SK-N-SH (cell line): ENCODE measurements around the gene DCAF4L1. TPM values are rescaled to one million over a fixed set of nuclear protein-coding genes. Genes with fewer than 3 reads are reported as not detected.

ENCODE experiments used
- CTCF ChIA-PET: fragments of 300-600, 350-600 bp; formaldehyde crosslinking; extraction: SDS; loops from one replicate; lab custom pipeline; 2021; lab: Yijun Ruan, JAX
- POLR2A ChIA-PET: fragments of 350-600 bp; sonication (Branson Sonifier 250); formaldehyde crosslinking; extraction: SDS; loops from one replicate; lab custom pipeline; 2020; ENCODE audit warnings: antibody characterized with exemption, inconsistent platforms; lab: Yijun Ruan, JAX
- DNase-seq: peaks from one replicate; pipeline ENCODE4 v3.0.0; 2012
- H2AFZ ChIP-seq: fragments of 200-600 bp; sonication (generic); 2 replicates; pipeline ENCODE4 v1.8.1; 2016; ENCODE audit warnings: antibody characterized with exemption, mild to moderate bottlenecking, low read depth
- H3F3A ChIP-seq: fragments of 200-600 bp; sonication (generic); replicated peaks from 2 replicates; pipeline ENCODE3; 2016; ENCODE audit warnings: antibody characterized with exemption, mild to moderate bottlenecking; ENCODE audit not compliant: insufficient read depth
- H3K27ac ChIP-seq, 2 experiments: fragments of 200-500 bp in 1 of 2; fragments of 200-600 bp in 1 of 2; sonication (Bioruptor generic) in 1 of 2; sonication (generic), shearing (Covaris generic) in 1 of 2; 2 replicates each; pipeline versions ENCODE4 v1.5.1 to v1.6.1; 2014 to 2016; ENCODE audit warnings: low read depth in 2 of 2, inconsistent platforms in 1 of 2, low read length in 1 of 2, mild to moderate bottlenecking in 1 of 2, mixed read lengths in 1 of 2
- H3K27me3 ChIP-seq: fragments of 200-600 bp; sonication (generic), shearing (Covaris generic); 2 replicates; pipeline ENCODE4 v1.6.1; 2016; ENCODE audit warnings: mixed run types; ENCODE audit not compliant: insufficient read depth
- H3K36me3 ChIP-seq, 2 experiments: fragments of 200-500 bp in 1 of 2; fragments of 200-600 bp in 1 of 2; sonication (Bioruptor generic) in 1 of 2; sonication (generic) in 1 of 2; replicated peaks in 1 of 2; 2 replicates each; pipeline versions ENCODE3 to v1.5.1; 2014 to 2016; ENCODE audit warnings: low read length in 1 of 2, mild to moderate bottlenecking in 1 of 2; ENCODE audit not compliant: insufficient read depth in 2 of 2, control insufficient read depth in 1 of 2
- H3K4me1 ChIP-seq, 2 experiments: fragments of 200-500 bp in 1 of 2; fragments of 200-600 bp in 1 of 2; sonication (Bioruptor generic) in 1 of 2; sonication (generic), shearing (Covaris generic) in 1 of 2; 2 replicates each; pipeline versions ENCODE4 v1.5.1 to v1.6.1; 2014 to 2016; ENCODE audit warnings: low read depth in 1 of 2, low read length in 1 of 2, mixed run types in 1 of 2; ENCODE audit not compliant: insufficient read depth in 2 of 2, control insufficient read depth in 1 of 2
- H3K4me2 ChIP-seq: fragments of 200-600 bp; sonication (generic), shearing (Covaris generic); 2 replicates; pipeline ENCODE4 v1.6.1; 2017; ENCODE audit warnings: mixed run types
- H3K4me3 ChIP-seq, 2 experiments: fragments of 200-500 bp in 1 of 2; fragments of 200-600 bp in 1 of 2; sonication (Bioruptor generic) in 1 of 2; sonication (generic), shearing (Covaris generic) in 1 of 2; 2 replicates each; pipeline versions ENCODE4 v1.5.1 to v1.8.1; 2014 to 2016; ENCODE audit warnings: low read depth in 2 of 2, inconsistent platforms in 1 of 2, low read length in 1 of 2, mild to moderate bottlenecking in 1 of 2, mixed read lengths in 1 of 2, moderate library complexity in 1 of 2
- H3K79me2 ChIP-seq: fragments of 200-600 bp; sonication (generic); 2 replicates; pipeline ENCODE4 v1.8.1; 2017; ENCODE audit warnings: mild to moderate bottlenecking; ENCODE audit not compliant: insufficient read depth
- H3K9ac ChIP-seq: fragments of 200-600 bp; sonication (generic); 2 replicates; pipeline ENCODE4 v1.6.1; 2017; ENCODE audit warnings: mixed run types
- H3K9me2 ChIP-seq: fragments of 200-600 bp; sonication (generic); 2 replicates; pipeline ENCODE4 v1.6.1; 2017; ENCODE audit warnings: mixed run types
- H3K9me3 ChIP-seq: fragments of 200-600 bp; sonication (generic); 2 replicates; pipeline ENCODE4 v1.6.1; 2017; ENCODE audit warnings: mixed run types, mild to moderate bottlenecking, moderate library complexity
- H4K20me1 ChIP-seq: fragments of 200-600 bp; sonication (generic); 2 replicates; pipeline ENCODE4 v1.6.1; 2017; ENCODE audit warnings: mild to moderate bottlenecking, mixed run types; ENCODE audit not compliant: insufficient read depth
- ELF1 ChIP-seq: IDR thresholded peaks from 2 replicates; pipeline ENCODE4 v1.4.0; 2012
- EZH2phosphoT487 ChIP-seq: fragments of 200-600 bp; sonication (generic); IDR thresholded peaks from 2 replicates; pipeline ENCODE4 v1.6.1; 2017; ENCODE audit warnings: low read depth, mixed run types, mild to moderate bottlenecking, antibody characterized with exemption, moderate library complexity, borderline replicate concordance
- FOXJ3 ChIP-seq: sonication (generic); formaldehyde crosslinking; IDR thresholded peaks from 2 replicates; pipeline ENCODE4 v1.5.1; 2020; ENCODE audit warnings: mild to moderate bottlenecking, missing genetic modification reagents
- GABPA ChIP-seq: IDR thresholded peaks from 2 replicates; pipeline ENCODE4 v1.4.0; 2012; ENCODE audit warnings: low read depth, mild to moderate bottlenecking
- MEF2A ChIP-seq: IDR thresholded peaks from 2 replicates; pipeline ENCODE4 v1.4.0; 2012; ENCODE audit warnings: low read depth, borderline replicate concordance
- MXI1 ChIP-seq: IDR thresholded peaks from 2 replicates; pipeline ENCODE4 v1.6.1; 2012; ENCODE audit warnings: mild to moderate bottlenecking, low read depth, low read length, improper control_type of control experiment
- NFIC ChIP-seq: IDR thresholded peaks from 2 replicates; pipeline ENCODE4 v1.4.0; 2012; ENCODE audit warnings: borderline replicate concordance
- NRF1 ChIP-seq: IDR thresholded peaks from 2 replicates; pipeline ENCODE4 v1.6.1; 2012; ENCODE audit warnings: low read depth, mild to moderate bottlenecking, low read length
- RFX5 ChIP-seq: IDR thresholded peaks from 2 replicates; pipeline ENCODE4 v1.6.1; 2012; ENCODE audit warnings: mild to moderate bottlenecking, improper control_type of control experiment, low read length
- RXRA ChIP-seq: IDR thresholded peaks from 2 replicates; pipeline ENCODE4 v1.4.0; 2012; ENCODE audit warnings: low read depth, mild to moderate bottlenecking, borderline replicate concordance
- SMC3 ChIP-seq: IDR thresholded peaks from 2 replicates; pipeline ENCODE4 v1.6.1; 2012; ENCODE audit warnings: low read depth, low read length, improper control_type of control experiment
- TAF1 ChIP-seq: IDR thresholded peaks from 2 replicates; pipeline ENCODE4 v1.6.1; 2012; ENCODE audit warnings: low read depth, mild to moderate bottlenecking, low read length, moderate library complexity, borderline replicate concordance
- WGBS: methylation state at CpG from one replicate; pipeline ENCODE4 v1.1.6; 2017; ENCODE audit warnings: low lambda C conversion rate; 5-methylcytosine and 5-hydroxymethylcytosine counted together
- polyA plus RNA-seq, 3 experiments: library from polyadenylated mRNA; depleted of rRNA; stranded (reverse); fragments of >200 nt; gene quantifications; 2 replicates each; pipeline ENCODE4 v1.2.3, GENCODE V29; 2012
- TF ChIP-seq, protein P1 (sequence below): fragments of 150-350 bp; IDR thresholded peaks from 2 replicates; pipeline ENCODE4 v1.6.1; 2017; ENCODE audit warnings: antibody characterized with exemption, low read length, low read depth, borderline replicate concordance
- TF ChIP-seq, protein P2 (sequence below): IDR thresholded peaks from 2 replicates; pipeline ENCODE4 v1.4.0; 2012; ENCODE audit warnings: low read depth
- TF ChIP-seq, protein P3 (sequence below): IDR thresholded peaks from 2 replicates; pipeline ENCODE4 v1.4.0; 2012; ENCODE audit warnings: low read depth, borderline replicate concordance
- TF ChIP-seq, protein P4 (sequence below): IDR thresholded peaks from 2 replicates; pipeline ENCODE4; 2012

The DCAF4L1 gene
- polyA plus RNA-seq, 1 of the 3 experiments (the other 2 are of a cell fraction), result 0.05 TPM

DNA sequence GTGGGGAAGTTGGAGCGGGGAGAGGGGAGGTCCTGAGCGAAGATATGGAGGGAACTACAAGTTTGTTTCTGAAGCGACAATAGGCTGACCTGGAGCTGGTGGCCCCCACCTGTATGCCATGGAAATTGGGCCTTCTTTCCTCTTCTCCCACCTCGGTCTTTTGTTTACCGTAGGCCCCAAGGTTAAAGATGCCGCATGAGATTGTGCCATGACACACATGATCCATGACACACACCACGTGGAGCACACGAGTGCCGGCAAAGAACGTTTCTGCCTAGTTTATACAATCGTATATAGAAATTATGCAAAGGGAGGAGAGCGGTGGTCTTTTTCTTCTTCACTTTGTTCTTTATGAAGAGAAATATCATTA is 45.9 kb upstream of the DCAF4L1 start:
- H3K4me3 ChIP-seq, result peak overlapping the region; percentile 78 to 99
- WGBS, result under 1% methylated on average over 12 of the region's 12 CpGs
- H3K27ac ChIP-seq, result peak overlapping the region; percentile 75 to 90
- peak overlapping the region; percentile 87 for H3K4me2 ChIP-seq
- H3K27me3 ChIP-seq, result no peaks in the 10 kb centered on the region
- peaks cover 57% of the 10 kb centered on the region for H3K79me2 ChIP-seq
- peaks cover 18% of the 10 kb centered on the region for H4K20me1 ChIP-seq
- peak overlapping the region; percentile 86; the same call in 1 of the 2 replicates for H2AFZ ChIP-seq
- DNase-seq, result no peak
- H3K9ac ChIP-seq, result peak overlapping the region; percentile 84
- H3K36me3 ChIP-seq, result peaks cover 31% of the 10 kb centered on the region in 2 experiments
- H3K4me1 ChIP-seq, result peaks cover 8 to 21% of the 10 kb centered on the region in 2 experiments; a peak in 3 of 4 replicates
- ChIA-PET CTCF (interaction anchor here (1.0 to 5.9 kb wide), 3 partner anchors 52 to 242 kb away, joined by 3 to 25 read pairs (median 4); no protein-coding TSS in a partner anchor), POLR2A (interaction anchor here (0.5 to 1.6 kb wide), 11 partner anchors 10 to 248 kb away, joined by 3 to 12 read pairs (median 4); partner anchors contain the start of genes PHOX2B and SLC30A9)
- H3F3A ChIP-seq, result no peaks in the 10 kb centered on the region
- no peaks in the 10 kb centered on the region for H3K9me3 ChIP-seq
- TF ChIP-seq, protein P1, sequence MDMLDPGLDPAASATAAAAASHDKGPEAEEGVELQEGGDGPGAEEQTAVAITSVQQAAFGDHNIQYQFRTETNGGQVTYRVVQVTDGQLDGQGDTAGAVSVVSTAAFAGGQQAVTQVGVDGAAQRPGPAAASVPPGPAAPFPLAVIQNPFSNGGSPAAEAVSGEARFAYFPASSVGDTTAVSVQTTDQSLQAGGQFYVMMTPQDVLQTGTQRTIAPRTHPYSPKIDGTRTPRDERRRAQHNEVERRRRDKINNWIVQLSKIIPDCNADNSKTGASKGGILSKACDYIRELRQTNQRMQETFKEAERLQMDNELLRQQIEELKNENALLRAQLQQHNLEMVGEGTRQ, result no peak
- TF ChIP-seq ELF1, result no peak
- no peak for TF ChIP-seq RFX5
- TF ChIP-seq FOXJ3, result no peak
- TF ChIP-seq RXRA, result no peak
- no peak for TF ChIP-seq MEF2A
- no peak for TF ChIP-seq TAF1
- no peak for TF ChIP-seq SMC3
- TF ChIP-seq MXI1, result peak; percentile 99
- TF ChIP-seq, protein P2, sequence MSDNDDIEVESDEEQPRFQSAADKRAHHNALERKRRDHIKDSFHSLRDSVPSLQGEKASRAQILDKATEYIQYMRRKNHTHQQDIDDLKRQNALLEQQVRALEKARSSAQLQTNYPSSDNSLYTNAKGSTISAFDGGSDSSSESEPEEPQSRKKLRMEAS, result peak; percentile 79; the same call in 1 of the 2 replicates
- TF ChIP-seq EZH2phosphoT487, result no peak
- TF ChIP-seq, protein P3, sequence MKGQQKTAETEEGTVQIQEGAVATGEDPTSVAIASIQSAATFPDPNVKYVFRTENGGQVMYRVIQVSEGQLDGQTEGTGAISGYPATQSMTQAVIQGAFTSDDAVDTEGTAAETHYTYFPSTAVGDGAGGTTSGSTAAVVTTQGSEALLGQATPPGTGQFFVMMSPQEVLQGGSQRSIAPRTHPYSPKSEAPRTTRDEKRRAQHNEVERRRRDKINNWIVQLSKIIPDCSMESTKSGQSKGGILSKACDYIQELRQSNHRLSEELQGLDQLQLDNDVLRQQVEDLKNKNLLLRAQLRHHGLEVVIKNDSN, result no peak
- no peak for TF ChIP-seq NFIC
- no peak for TF ChIP-seq NRF1
- no peak for TF ChIP-seq GABPA
- TF ChIP-seq, protein P4, sequence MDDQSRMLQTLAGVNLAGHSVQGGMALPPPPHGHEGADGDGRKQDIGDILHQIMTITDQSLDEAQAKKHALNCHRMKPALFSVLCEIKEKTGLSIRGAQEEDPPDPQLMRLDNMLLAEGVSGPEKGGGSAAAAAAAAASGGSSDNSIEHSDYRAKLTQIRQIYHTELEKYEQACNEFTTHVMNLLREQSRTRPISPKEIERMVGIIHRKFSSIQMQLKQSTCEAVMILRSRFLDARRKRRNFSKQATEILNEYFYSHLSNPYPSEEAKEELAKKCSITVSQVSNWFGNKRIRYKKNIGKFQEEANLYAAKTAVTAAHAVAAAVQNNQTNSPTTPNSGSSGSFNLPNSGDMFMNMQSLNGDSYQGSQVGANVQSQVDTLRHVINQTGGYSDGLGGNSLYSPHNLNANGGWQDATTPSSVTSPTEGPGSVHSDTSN, result no peak
- no peaks in the 10 kb centered on the region for H3K9me2 ChIP-seq
